ENCODE results near the gene FAM13A. TPM values are rescaled to one million over a fixed set of nuclear protein-coding genes. Genes with fewer than 3 reads are reported as not detected.
A peak's percentile ranks its signal among the peaks of the same experiment; 100 is the strongest.

Gene FAM13A
- total RNA-seq, 4 donors from 2014 or later, result 17.7 to 80.3 (median 46.2) TPM

DNA sequence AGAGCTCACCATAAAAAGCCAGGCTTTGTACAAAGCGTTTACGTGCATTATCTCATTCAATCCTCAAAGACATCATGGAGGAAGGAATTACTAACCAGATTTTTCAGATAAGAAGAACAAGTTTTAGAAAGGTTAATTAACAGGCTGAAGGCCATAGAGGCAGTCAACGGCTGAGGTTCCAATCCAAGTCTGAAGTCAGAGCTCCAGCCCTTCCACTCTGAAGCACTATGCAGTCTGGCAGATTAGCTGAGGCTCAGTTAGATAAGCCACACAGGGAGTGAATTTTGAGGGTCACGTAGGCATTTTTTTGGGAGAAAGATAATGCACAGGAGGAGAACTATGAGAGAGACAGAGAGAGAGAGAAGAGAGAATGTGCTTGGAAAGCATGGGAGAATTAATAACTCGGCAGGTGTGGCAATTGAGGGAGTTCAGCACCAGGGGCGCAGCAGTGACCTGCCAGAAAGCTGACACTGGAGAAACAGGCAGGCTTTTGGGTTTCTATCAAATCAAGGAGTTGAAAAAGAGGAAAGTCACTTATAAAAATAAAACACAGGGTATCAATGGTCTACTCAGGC, 242.9 kb downstream of the FAM13A start:
- Histone ChIP-seq H3K9me3 (no peaks in the 10 kb centered on the region), H3K27me3 (no peaks in the 10 kb centered on the region), H3K4me1 (peaks cover 0 to 4% of the 10 kb centered on the region in 2 donors), H3K27ac (no peak overlapping the region), H3K4me3 (no peak overlapping the region), H3K36me3 (no peaks in the 10 kb centered on the region)
- no peak for TF ChIP-seq POLR2A (IDR thresholded peaks at IDR 0.05)
- TF ChIP-seq, protein P1, sequence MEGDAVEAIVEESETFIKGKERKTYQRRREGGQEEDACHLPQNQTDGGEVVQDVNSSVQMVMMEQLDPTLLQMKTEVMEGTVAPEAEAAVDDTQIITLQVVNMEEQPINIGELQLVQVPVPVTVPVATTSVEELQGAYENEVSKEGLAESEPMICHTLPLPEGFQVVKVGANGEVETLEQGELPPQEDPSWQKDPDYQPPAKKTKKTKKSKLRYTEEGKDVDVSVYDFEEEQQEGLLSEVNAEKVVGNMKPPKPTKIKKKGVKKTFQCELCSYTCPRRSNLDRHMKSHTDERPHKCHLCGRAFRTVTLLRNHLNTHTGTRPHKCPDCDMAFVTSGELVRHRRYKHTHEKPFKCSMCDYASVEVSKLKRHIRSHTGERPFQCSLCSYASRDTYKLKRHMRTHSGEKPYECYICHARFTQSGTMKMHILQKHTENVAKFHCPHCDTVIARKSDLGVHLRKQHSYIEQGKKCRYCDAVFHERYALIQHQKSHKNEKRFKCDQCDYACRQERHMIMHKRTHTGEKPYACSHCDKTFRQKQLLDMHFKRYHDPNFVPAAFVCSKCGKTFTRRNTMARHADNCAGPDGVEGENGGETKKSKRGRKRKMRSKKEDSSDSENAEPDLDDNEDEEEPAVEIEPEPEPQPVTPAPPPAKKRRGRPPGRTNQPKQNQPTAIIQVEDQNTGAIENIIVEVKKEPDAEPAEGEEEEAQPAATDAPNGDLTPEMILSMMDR (IDR thresholded peaks at IDR 0.05), result no peak
- intact Hi-C loops (cut with DNase I; ENCODE audit: low total_unique reads), result no loop called here
- no peak for DNase-seq

DNA sequence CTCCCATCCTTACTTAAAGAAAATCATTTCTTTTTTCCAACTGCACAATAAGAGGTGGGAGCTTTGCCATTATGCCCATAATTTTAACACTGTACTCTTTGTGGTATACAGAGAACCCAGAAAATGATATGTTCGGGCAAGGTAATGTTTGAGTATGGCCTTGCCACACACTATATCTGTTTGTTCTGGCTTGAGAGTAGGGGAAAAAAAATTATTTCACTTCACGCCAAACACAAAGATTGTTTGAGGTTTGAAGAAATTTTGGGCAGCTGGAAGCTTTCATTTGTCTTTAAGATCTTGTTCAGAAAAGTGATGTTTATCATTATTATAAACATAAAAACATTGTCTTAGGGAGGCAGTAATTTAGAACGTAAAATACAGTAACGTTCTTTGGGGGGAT, 244.0 kb downstream of the FAM13A start:
- intact Hi-C loops (cut with DNase I; ENCODE audit: low total_unique reads), result no loop called here
- DNase-seq, result no peak
- Histone ChIP-seq H3K27ac (no peak overlapping the region), H3K4me3 (no peak overlapping the region), H3K4me1 (no peaks in the 10 kb centered on the region), H3K36me3 (no peaks in the 10 kb centered on the region), H3K27me3 (no peaks in the 10 kb centered on the region), H3K9me3 (no peaks in the 10 kb centered on the region)
- TF ChIP-seq POLR2A (IDR thresholded peaks at IDR 0.05), result no peak

DNA sequence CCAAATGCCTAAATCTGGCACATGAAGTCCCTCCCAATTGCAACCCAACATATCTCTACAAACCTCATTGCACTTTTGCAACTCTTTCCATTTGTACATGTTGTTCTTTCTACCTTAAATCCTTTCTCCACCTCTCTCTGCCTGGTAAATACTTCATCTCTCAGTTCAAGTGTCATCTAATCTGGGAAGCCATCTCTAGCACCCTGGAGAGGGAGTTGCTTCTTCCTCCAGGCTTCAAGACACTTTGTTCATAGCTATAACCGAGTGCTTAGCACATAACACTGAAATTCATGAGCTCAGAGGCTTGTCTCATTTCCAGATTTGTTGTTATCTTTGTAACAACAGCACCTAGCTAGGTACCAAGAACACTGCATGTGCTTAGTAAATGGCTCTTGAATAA, 244.6 kb downstream of the FAM13A start:
- Histone ChIP-seq H3K4me3 (no peak overlapping the region), H3K4me1 (no peaks in the 10 kb centered on the region), H3K9me3 (no peaks in the 10 kb centered on the region), H3K27ac (no peak overlapping the region), H3K27me3 (no peaks in the 10 kb centered on the region), H3K36me3 (no peaks in the 10 kb centered on the region)
- no peak for DNase-seq
- no peak for TF ChIP-seq POLR2A (IDR thresholded peaks at IDR 0.05)
- TF ChIP-seq, protein P1 (IDR thresholded peaks at IDR 0.05), result no peak
- intact Hi-C loops (cut with DNase I; ENCODE audit: low total_unique reads), result no loop called here

DNA sequence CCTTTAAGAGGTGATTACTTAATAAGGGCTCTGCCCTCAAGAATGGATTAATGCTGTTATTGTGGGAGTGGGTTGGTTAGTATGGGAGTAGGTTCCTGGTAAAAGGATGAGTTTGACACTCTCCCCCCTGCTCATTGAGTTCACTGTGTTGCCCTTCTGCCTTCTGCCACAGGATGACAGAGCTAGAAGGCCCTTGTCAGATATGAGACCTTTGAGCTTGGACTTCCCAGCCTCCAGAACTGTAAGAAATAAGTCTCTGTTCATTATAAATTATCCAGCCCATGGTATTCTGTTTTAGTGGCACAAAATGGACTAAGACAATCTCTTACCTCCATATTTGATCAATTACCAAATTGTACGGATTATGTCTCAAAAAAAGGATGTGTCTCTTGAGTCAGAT, 245.1 kb downstream of the FAM13A start:
- DNase-seq, result no peak
- no peaks in the 10 kb centered on the region for H3K27me3 ChIP-seq
- intact Hi-C loops (cut with DNase I; ENCODE audit: low total_unique reads), result no loop called here
- H3K36me3 ChIP-seq, result no peaks in the 10 kb centered on the region
- no peaks in the 10 kb centered on the region for H3K4me1 ChIP-seq
- no peaks in the 10 kb centered on the region for H3K9me3 ChIP-seq
- H3K4me3 ChIP-seq, result no peak overlapping the region
- no peak overlapping the region for H3K27ac ChIP-seq
- no peak for TF ChIP-seq POLR2A (IDR thresholded peaks at IDR 0.05)
- TF ChIP-seq, protein P1 (IDR thresholded peaks at IDR 0.05), result no peak

DNA sequence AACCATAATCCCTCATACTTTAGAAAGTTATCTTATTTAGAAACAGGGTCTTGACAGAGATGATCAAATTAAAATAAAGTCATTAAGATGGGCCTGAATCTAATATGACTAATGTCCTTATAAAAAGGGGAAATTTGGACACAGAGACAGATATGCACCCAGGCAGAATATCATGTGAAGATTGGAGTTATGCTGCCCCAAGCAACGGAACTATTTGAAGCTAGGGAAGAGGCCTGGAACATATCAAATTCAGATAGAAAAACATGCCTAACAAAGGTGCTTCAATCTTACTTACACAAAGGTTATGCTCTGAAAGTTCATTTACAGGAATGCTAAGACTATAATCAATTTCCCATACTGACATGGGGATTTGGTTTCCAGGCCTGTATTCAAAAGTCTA, 246.7 kb downstream of the FAM13A start:
- Histone ChIP-seq H3K9me3 (no peaks in the 10 kb centered on the region), H3K36me3 (no peaks in the 10 kb centered on the region), H3K4me1 (no peaks in the 10 kb centered on the region), H3K27me3 (no peaks in the 10 kb centered on the region), H3K27ac (peak overlapping the region in 1 of 2 donors; percentile 19), H3K4me3 (no peak overlapping the region)
- intact Hi-C loops (cut with DNase I; ENCODE audit: low total_unique reads), result no loop called here
- DNase-seq, result no peak
- TF ChIP-seq, protein P1 (IDR thresholded peaks at IDR 0.05), result no peak
- TF ChIP-seq POLR2A (IDR thresholded peaks at IDR 0.05), result no peak

Measured in uterus (tissue), 4 donors.